Activated naive CD8-positive, alpha-beta T cell treated with anti-CD3 and anti-CD28 coated beads, Interleukin-2, amount 10 ng/mL, durations not matched to agents 7 days and 5 days (primary cell): ENCODE results near the gene CTNNA3. TPM values are rescaled to one million over a fixed set of nuclear protein-coding genes. Genes with fewer than 3 reads are reported as not detected.

Experiments
- ATAC-seq: fragments of 150-1000 bp; cut with Tn5 transposase; one replicate; pipeline ENCODE4 v1.10.0; 2021; ENCODE audit warnings: low read depth, moderate library complexity
- POLR2A ChIA-PET: fragments of 350-600 bp; sonication (Branson Sonifier 250); formaldehyde crosslinking; loops from one replicate; lab custom pipeline; 2021; ENCODE audit warnings: antibody characterized with exemption; lab: Charles Lee
- DNase-seq: peaks from one replicate; pipeline ENCODE4 v3.0.0; 2021
- H3K27ac Mint-ChIP-seq: one replicate; pipeline ENCODE4 v1.8.0; 2022; ENCODE audit warnings: mild to moderate bottlenecking, mixed read lengths
- H3K27me3 Mint-ChIP-seq: one replicate; pipeline ENCODE4 v1.8.0; 2022; ENCODE audit warnings: mild to moderate bottlenecking, moderate library complexity, mixed read lengths
- H3K36me3 Mint-ChIP-seq: one replicate; pipeline ENCODE4 v1.8.0; 2021; ENCODE audit warnings: mild to moderate bottlenecking, mixed read lengths
- H3K4me1 Mint-ChIP-seq: one replicate; pipeline ENCODE4 v1.8.0; 2021; ENCODE audit warnings: mixed read lengths
- H3K4me3 Mint-ChIP-seq: one replicate; pipeline ENCODE4 v1.8.0; 2022; ENCODE audit warnings: mild to moderate bottlenecking, moderate library complexity, mixed read lengths
- H3K9me3 Mint-ChIP-seq: one replicate; pipeline ENCODE4 v1.8.0; 2021; ENCODE audit warnings: mixed read lengths
- total RNA-seq, 2 experiments: library from RNA; stranded (reverse); gene quantifications; one replicate each; pipeline ENCODE4 v1.2.3, GENCODE V29; 2021

The CTNNA3 gene
- total RNA-seq, 2 experiments from 2014 or later: 2.4 to 3.6 TPM

DNA sequence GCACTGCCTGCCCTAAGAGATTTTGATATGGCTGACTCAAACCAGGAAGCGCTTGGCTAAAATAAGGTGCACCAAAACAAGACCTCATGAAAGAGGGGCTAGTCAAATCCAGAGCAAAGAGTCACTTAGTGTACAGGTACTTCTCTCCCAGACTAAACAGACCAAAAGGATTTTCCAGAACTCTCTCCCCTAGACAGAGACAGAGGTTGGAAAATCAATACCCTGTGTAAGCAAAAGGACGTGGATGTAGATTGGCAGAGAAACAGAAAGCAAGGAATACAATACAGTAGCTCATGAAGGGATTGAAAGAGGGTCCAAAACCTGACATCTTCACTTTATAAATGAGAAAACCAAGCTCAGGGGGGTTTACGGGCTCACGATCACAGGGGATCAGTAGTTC, 853.1 kb downstream of the CTNNA3 start:
- Mint-ChIP-seq H3K9me3 (no peaks in the 10 kb centered on the region), H3K27me3 (no peaks in the 10 kb centered on the region), H3K4me1 (no peaks in the 10 kb centered on the region), H3K27ac (no peak overlapping the region), H3K4me3 (no peak overlapping the region), H3K36me3 (no peaks in the 10 kb centered on the region)
- POLR2A ChIA-PET: no interaction called here
- ATAC-seq (no peak), DNase-seq (no peak)

DNA sequence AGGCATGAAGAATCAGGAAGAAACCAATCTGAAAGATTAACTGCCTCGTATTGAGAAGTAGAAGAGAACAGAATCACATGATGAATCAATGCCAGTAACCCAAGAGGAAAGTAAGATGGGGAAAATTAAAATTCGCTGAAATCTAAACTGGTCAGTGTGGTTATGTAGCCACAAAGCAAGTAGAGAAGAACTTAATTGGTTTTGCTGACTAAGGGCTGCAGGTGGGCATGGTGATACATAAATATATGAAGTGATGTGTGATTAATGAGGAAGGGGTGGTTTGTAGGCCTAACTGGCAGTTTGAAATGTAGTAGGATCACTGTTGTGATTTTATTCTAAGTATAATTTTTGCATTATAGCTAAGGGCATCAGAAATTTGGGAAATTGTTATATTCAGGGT, 853.6 kb downstream of the CTNNA3 start:
- Mint-ChIP-seq H3K27ac (no peak overlapping the region), H3K9me3 (no peaks in the 10 kb centered on the region), H3K4me1 (no peaks in the 10 kb centered on the region), H3K36me3 (no peaks in the 10 kb centered on the region), H3K4me3 (no peak overlapping the region), H3K27me3 (no peaks in the 10 kb centered on the region)
- no peak for ATAC-seq
- POLR2A ChIA-PET: no interaction called here
- no peak for DNase-seq

DNA sequence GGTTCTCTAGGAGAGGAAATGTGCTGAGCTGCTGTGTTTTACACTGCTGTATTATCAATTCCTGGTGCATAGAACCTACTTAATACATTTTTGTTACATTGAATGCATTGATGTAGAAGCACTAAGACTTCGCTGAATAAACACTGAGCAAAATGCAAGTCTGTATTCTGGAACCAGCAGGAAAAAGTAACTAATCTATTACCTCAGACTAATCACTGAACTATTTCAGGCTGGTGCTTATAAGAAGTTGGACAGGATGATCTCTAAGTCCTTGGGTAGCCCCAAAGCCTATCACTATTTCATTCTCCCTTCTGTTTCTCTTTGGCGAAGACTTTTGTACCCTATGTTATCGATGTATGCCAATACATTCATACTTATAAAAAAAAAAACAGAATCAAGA, 857.3 kb downstream of the CTNNA3 start:
- H3K27me3 Mint-ChIP-seq: no peaks in the 10 kb centered on the region
- DNase-seq (no peak), ATAC-seq (no peak)
- POLR2A ChIA-PET: no interaction called here
- no peak overlapping the region for H3K27ac Mint-ChIP-seq
- H3K4me1 Mint-ChIP-seq: no peaks in the 10 kb centered on the region
- no peak overlapping the region for H3K4me3 Mint-ChIP-seq
- no peaks in the 10 kb centered on the region for H3K36me3 Mint-ChIP-seq
- H3K9me3 Mint-ChIP-seq: no peaks in the 10 kb centered on the region

DNA sequence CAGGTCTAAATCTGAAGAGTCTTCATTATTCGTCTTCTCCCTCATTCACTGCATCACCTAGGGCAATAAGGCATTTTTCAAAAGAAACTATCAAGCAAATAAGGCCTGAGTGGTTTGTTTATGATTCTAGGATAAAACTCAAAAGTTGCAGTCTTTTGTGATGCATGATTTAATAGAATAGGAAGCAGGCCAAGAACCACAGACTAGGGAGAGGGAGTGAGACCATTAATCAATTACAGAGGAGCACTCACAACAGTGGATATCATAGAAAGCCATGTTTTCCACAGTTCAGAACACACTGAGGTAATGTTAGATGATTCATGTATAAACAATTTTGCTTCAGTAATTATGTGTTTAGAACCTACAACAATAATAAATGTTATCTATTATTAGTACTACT, 858.0 kb downstream of the CTNNA3 start:
- Mint-ChIP-seq H3K27ac (no peak overlapping the region), H3K4me3 (no peak overlapping the region), H3K9me3 (no peaks in the 10 kb centered on the region), H3K4me1 (no peaks in the 10 kb centered on the region), H3K36me3 (no peaks in the 10 kb centered on the region), H3K27me3 (no peaks in the 10 kb centered on the region)
- DNase-seq: no peak
- ATAC-seq: no peak
- POLR2A ChIA-PET: no interaction called here

DNA sequence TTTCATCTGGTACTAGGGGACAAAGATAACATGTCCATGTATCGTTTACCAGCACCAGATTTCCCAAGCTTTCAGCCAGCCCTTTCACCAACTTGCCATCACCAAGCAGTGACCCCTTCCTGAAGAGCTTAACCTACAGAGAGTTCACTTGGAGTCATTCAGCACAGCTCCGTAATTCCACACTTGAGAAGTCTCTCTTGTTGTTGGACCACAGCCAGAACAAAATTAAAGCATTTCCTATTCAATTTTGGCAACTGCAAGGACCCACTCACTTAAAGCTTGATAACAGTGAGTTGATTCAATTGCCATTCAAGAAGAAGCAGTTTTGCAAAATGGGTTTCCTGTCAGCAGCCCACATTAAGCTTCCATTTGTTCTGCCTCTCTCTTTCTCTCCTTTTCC, 858.7 kb downstream of the CTNNA3 start:
- DNase-seq: no peak

DNA sequence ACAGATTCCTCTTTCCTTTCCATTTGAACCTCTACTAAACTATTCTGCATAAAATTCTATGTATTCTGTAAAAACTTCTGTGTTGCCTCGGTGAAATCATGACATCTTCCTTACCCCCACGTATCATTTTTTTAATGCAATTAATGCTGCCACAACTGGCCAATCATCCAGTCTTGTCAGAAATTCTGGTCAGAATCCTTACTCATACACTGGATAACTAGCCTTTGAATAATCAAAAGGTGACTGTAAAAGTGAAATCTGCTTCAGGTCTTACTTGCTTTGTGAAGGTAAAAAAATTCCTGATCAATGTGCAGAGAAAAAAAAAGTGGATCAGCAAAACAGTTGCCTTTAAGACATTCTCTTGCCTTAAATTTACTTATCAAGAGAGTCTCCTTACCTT, 859.2 kb downstream of the CTNNA3 start:
- Mint-ChIP-seq H3K36me3 (no peaks in the 10 kb centered on the region), H3K4me3 (no peak overlapping the region), H3K27me3 (no peaks in the 10 kb centered on the region), H3K9me3 (no peaks in the 10 kb centered on the region), H3K4me1 (no peaks in the 10 kb centered on the region), H3K27ac (no peak overlapping the region)
- no peak for DNase-seq
- POLR2A ChIA-PET: no interaction called here
- no peak for ATAC-seq

More for the DNA sequence above, 858.7 kb downstream of the CTNNA3 start:
- Mint-ChIP-seq H3K27me3 (no peaks in the 10 kb centered on the region), H3K4me3 (no peak overlapping the region), H3K36me3 (no peaks in the 10 kb centered on the region), H3K9me3 (no peaks in the 10 kb centered on the region), H3K4me1 (no peaks in the 10 kb centered on the region), H3K27ac (no peak overlapping the region)
- POLR2A ChIA-PET: no interaction called here
- no peak for ATAC-seq

DNA sequence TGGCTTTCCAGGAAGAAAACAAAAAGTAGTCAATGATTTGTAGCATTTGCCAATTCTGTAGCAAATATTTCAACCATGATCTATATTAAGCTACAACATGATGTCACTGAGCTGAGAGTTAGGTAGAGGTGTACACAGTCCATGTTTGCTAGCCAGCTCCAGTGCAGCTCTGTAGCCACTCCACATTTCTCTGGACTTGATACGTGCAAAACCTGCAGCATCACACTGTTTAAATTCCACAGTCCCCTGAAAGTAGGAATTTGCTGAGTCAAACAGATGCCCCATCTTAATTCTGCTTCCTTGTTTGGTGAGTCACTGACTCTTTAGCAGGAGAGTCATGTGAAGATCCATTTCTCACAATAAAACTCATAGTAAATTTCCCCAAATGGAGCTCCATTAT, 859.9 kb downstream of the CTNNA3 start:
- DNase-seq (no peak), ATAC-seq (no peak)
- no peak overlapping the region for H3K27ac Mint-ChIP-seq
- no peaks in the 10 kb centered on the region for H3K36me3 Mint-ChIP-seq
- H3K9me3 Mint-ChIP-seq: no peaks in the 10 kb centered on the region
- no peaks in the 10 kb centered on the region for H3K4me1 Mint-ChIP-seq
- H3K4me3 Mint-ChIP-seq: no peak overlapping the region
- no peaks in the 10 kb centered on the region for H3K27me3 Mint-ChIP-seq
- POLR2A ChIA-PET: no interaction called here

DNA sequence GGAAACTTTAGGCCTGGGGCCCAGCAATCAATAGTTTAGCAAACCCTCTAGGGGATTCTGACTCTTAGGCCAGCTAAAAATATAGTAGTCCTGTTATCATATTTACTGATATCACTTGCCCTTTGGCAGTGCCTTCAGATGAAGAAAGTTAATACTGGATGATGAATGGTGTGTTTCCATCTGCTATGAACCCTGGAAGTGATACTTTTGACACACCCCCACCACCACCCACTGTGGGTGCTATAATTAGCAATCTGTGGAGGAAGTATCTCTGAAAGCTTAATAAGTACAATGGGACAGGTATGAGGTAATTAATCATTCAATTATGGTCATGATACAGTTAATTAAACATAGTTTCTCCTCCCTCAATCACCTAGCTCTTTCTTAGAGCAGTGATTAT, 860.6 kb downstream of the CTNNA3 start:
- no peaks in the 10 kb centered on the region for H3K27me3 Mint-ChIP-seq
- POLR2A ChIA-PET: no interaction called here
- no peak for ATAC-seq
- H3K27ac Mint-ChIP-seq: no peak overlapping the region
- no peaks in the 10 kb centered on the region for H3K4me1 Mint-ChIP-seq
- peaks cover 1% of the 10 kb centered on the region for H3K9me3 Mint-ChIP-seq
- no peak for DNase-seq
- no peaks in the 10 kb centered on the region for H3K36me3 Mint-ChIP-seq
- no peak overlapping the region for H3K4me3 Mint-ChIP-seq

DNA sequence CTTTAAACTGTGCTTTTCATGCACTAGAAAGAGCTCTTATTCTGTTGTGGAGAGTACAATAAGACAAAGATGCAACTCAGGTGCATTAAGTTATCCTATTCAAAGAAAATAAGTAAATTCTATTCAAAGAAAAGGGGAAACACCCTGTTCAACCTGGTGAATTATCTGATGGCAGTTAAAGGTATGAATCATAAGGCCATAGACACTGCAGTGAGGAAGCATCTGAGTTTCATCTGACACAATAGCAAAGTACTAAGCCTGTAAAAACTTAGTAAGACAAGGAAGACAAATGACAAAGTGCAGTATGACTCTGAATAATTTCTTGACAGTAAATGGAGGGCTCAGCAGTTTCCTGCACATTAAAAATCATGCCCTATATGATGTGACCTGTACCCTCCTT, 861.2 kb downstream of the CTNNA3 start:
- H3K4me3 Mint-ChIP-seq: no peak overlapping the region
- no peaks in the 10 kb centered on the region for H3K27me3 Mint-ChIP-seq

DNA sequence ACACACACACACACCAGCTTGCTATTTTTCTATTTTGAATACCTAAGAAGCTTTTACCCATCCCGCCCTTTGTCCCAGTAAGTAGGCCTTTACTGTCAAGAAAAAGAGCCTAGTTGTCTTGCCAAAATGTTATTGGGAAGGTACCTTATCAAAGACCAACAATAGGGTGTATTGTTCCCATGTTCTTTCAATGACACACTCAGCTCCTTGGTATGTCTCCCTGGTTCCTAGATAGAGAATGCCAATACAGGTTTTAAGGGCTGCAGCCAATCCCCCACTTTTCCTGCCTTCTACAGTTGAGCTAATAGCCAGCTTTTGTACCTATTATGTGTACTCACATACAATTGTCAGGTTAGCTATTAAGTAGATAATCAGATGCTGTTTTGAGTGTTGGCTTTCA, 862.1 kb downstream of the CTNNA3 start:
- no peak overlapping the region for H3K4me3 Mint-ChIP-seq
- no peaks in the 10 kb centered on the region for H3K27me3 Mint-ChIP-seq
- no peaks in the 10 kb centered on the region for H3K36me3 Mint-ChIP-seq
- ATAC-seq: no peak
- H3K4me1 Mint-ChIP-seq: no peaks in the 10 kb centered on the region
- POLR2A ChIA-PET: no interaction called here
- DNase-seq: no peak
- no peak overlapping the region for H3K27ac Mint-ChIP-seq
- H3K9me3 Mint-ChIP-seq: peaks cover 1% of the 10 kb centered on the region

More for the DNA sequence above, 861.2 kb downstream of the CTNNA3 start:
- Mint-ChIP-seq H3K27ac (no peak overlapping the region), H3K36me3 (no peaks in the 10 kb centered on the region), H3K9me3 (peaks cover 1% of the 10 kb centered on the region), H3K4me1 (no peaks in the 10 kb centered on the region)
- POLR2A ChIA-PET: no interaction called here
- ATAC-seq (no peak), DNase-seq (no peak)

DNA sequence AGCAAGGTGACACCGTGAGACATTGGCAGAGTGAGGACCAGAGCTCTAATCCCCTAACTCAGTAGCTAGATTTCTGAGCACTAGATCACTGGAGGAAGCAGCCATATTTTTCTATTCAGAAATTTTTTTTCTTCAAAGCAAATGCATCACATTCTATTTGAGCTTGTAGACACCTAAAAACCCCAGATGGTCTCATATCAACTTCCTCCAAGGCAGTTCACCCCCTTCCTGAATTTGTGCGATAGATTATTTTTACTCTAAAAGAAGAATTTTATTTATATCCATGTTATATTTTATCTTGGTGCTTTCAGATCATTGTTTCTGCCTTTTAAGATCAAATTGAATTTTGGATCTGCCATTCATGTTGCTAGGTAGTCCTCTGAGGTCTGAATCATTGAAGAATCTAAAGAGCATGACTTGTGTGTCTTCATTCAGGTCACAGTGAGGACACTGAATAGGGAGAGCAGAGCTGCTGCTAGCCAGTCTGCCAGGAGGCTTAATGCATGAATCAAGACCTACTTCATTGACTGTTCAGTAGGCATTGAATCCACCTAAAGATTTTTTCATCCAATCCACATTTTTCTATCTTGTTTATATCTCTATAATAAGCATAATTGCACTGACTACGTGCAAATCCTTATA, 863.1 kb downstream of the CTNNA3 start:
- H3K27ac Mint-ChIP-seq: no peak overlapping the region
- H3K27me3 Mint-ChIP-seq: no peaks in the 10 kb centered on the region
- no peak for DNase-seq
- H3K4me3 Mint-ChIP-seq: no peak overlapping the region
- no peaks in the 10 kb centered on the region for H3K36me3 Mint-ChIP-seq
- H3K4me1 Mint-ChIP-seq: no peaks in the 10 kb centered on the region
- no peak for ATAC-seq
- POLR2A ChIA-PET: no interaction called here
- H3K9me3 Mint-ChIP-seq: peaks cover 1% of the 10 kb centered on the region

DNA sequence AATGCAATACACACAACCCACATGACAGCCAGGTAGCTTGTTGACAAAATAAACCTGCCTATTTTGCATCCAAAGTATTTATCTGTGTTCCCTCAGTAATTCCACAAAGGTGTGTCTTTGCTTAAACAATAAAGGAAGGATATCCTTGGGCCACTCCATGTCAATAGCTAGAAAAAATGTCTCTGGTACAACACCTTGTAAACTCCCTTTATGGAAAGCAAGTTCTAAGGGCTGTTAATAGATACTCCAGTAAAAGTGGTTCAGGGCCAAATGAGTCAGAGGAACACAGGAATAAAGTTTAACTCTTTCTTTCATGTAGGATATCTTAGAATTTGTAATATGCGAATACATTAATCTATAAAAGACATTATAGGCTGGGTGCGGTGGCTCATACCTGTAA, 867.0 kb downstream of the CTNNA3 start:
- DNase-seq: no peak
- peaks cover 1% of the 10 kb centered on the region for H3K9me3 Mint-ChIP-seq
- POLR2A ChIA-PET: no interaction called here
- no peak for ATAC-seq
- H3K36me3 Mint-ChIP-seq: no peaks in the 10 kb centered on the region
- no peaks in the 10 kb centered on the region for H3K27me3 Mint-ChIP-seq
- H3K4me1 Mint-ChIP-seq: no peaks in the 10 kb centered on the region
- no peak overlapping the region for H3K4me3 Mint-ChIP-seq
- no peak overlapping the region for H3K27ac Mint-ChIP-seq

DNA sequence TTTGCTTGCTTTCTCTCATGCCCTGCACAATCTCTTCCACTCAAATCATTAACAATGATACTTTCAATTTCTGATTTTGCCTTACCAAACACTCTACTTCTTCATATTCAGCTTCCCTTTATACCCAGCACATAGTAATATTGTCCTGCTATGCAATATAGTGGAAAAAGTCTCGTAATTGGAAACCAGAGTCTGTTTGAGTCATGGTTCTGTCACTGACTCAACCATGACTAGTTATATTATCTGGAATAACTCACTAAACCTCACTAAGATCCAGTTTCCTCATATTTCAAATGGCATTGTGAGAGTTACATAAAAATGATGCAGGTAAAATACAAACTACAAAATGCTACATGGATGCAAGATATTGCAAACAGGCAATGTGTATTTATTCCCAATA, 868.6 kb downstream of the CTNNA3 start:
- DNase-seq: no peak
- peaks cover 1% of the 10 kb centered on the region for H3K9me3 Mint-ChIP-seq

DNA sequence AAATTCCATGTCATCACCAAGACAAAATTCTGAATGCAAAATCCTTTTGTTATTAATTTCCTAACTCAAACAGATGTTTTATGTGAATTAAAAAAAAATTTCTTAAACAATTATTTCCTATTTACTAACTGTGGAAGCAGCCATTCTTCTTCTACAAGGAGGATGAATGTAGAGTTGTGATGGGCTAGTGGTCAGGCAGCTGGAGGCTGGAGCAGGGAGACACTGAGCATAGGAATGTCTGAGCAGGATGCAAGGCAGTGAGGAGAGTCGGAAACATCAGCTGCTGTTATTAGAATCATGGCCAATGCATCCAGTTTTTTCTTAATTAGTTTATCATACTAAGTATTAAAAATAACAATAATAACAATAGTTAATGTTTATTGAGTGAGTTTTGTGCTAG, 872.7 kb downstream of the CTNNA3 start:
- POLR2A ChIA-PET: no interaction called here
- H3K9me3 Mint-ChIP-seq: no peaks in the 10 kb centered on the region

More for the DNA sequence above, 868.6 kb downstream of the CTNNA3 start:
- H3K27ac Mint-ChIP-seq: no peak overlapping the region
- no peaks in the 10 kb centered on the region for H3K27me3 Mint-ChIP-seq
- no peak for ATAC-seq
- no peak overlapping the region for H3K4me3 Mint-ChIP-seq
- no peaks in the 10 kb centered on the region for H3K4me1 Mint-ChIP-seq
- H3K36me3 Mint-ChIP-seq: no peaks in the 10 kb centered on the region
- POLR2A ChIA-PET: no interaction called here

DNA sequence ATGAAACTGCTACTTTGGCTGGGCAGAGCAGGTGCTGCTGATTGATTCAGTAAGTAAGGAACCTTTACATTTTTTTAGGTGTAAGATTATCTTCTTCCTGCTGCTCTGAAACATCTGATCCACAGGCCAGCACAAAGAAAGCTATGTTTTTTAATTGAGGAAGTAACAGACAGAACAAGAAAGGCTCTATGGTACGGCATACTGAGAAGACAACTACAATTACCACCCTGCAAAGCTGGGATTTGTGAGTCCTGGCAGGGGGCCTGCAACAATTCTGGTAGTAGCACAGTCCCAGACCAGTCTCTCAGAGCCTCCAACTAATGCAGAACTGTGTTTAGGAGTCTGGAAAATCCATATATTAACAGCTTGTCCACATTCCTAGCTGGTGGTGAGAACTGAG, 873.2 kb downstream of the CTNNA3 start:
- no peaks in the 10 kb centered on the region for H3K36me3 Mint-ChIP-seq
- ATAC-seq (no peak), DNase-seq (no peak)
- H3K4me3 Mint-ChIP-seq: no peak overlapping the region
- no peaks in the 10 kb centered on the region for H3K27me3 Mint-ChIP-seq
- POLR2A ChIA-PET: no interaction called here
- H3K27ac Mint-ChIP-seq: no peak overlapping the region
- no peaks in the 10 kb centered on the region for H3K4me1 Mint-ChIP-seq
- no peaks in the 10 kb centered on the region for H3K9me3 Mint-ChIP-seq

More for the DNA sequence above, 872.7 kb downstream of the CTNNA3 start:
- Mint-ChIP-seq H3K27me3 (no peaks in the 10 kb centered on the region), H3K4me3 (no peak overlapping the region), H3K4me1 (no peaks in the 10 kb centered on the region), H3K36me3 (no peaks in the 10 kb centered on the region), H3K27ac (no peak overlapping the region)
- no peak for DNase-seq
- ATAC-seq: no peak
